OCI-LY3 (cell line): ENCODE measurements around the gene ZBTB7C.

Experiments
- EZH2phosphoT487 ChIP-seq: fragments of 200-600 bp; shearing (Covaris generic); IDR thresholded peaks from 2 replicates; pipeline ENCODE4 v1.6.1; 2018; ENCODE audit warnings: antibody characterized with exemption, mixed run types, low read depth
- TF ChIP-seq, protein P1 (sequence below): fragments of 200-600, 300-600 bp; sonication (generic); IDR thresholded peaks from 2 replicates; pipeline ENCODE4 v1.5.1; 2014; ENCODE audit warnings: antibody characterized with exemption, low read length, low read depth

- TF ChIP-seq, protein P1, sequence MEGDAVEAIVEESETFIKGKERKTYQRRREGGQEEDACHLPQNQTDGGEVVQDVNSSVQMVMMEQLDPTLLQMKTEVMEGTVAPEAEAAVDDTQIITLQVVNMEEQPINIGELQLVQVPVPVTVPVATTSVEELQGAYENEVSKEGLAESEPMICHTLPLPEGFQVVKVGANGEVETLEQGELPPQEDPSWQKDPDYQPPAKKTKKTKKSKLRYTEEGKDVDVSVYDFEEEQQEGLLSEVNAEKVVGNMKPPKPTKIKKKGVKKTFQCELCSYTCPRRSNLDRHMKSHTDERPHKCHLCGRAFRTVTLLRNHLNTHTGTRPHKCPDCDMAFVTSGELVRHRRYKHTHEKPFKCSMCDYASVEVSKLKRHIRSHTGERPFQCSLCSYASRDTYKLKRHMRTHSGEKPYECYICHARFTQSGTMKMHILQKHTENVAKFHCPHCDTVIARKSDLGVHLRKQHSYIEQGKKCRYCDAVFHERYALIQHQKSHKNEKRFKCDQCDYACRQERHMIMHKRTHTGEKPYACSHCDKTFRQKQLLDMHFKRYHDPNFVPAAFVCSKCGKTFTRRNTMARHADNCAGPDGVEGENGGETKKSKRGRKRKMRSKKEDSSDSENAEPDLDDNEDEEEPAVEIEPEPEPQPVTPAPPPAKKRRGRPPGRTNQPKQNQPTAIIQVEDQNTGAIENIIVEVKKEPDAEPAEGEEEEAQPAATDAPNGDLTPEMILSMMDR, result no peak
- TF ChIP-seq EZH2phosphoT487, result no peak
These were observed 191.6 kb downstream of the ZBTB7C start for GRCh38 chr18:48217258-48218250.
